Measurements from ENCODE around the gene SH2B3.

The SH2B3 gene

DNA sequence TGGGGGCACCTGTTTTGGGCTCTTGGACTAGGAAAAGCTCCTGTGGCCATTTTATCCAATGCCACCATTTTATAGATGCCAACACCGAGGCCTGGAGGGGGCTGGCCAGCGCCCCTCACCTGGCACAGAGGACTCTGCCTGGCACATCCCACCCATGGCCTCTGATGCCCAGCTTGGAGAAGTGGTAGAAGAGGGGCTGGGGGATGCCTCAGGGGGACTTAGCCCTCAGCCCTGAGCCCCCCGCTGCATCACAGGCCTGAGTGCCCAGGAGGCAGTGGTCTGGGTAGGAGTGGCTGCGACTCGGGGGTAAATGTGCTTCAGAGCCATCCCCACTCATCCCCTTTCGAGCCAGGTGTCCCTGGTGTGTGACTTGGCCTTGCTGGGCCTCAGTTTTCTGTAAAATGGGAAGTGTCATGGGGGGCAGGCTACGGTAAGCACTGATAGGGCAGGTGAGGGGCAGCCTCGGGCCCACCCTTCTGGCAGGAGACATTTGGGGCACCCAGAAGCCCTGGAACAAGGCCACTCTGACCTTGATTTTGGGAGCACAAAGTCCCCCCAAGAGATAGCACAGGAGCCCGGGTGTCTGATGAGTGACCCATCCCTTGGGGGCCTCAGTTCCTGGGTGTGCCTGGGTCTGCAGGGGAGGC lies 22.5 kb downstream of the SH2B3 start:
- DNase-seq (ENCODE audit: low spot score), result no peak

DNA sequence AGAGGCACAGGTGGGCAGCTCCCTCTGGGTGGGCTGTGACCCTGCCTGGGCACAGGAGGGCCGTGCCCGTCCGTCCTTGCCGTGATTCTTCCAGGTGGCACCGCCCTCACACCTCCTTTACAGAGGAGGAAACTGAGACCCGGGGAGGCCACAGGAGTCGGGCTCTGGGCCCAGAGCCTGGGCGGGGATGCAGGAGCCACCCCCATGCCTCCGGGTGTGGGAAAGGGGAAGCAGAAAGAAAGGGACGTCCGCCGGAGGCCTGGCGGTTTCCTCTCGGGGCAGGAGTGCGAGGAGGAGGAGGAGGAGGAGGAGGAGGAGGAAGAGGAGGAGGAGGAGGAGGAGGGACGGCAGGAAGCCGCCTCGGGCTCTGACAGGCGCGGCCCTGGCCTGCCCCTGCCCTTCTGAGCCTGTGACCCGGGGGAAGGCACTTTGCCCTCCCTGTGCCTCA lies 23.0 kb downstream of the SH2B3 start:
- peak; percentile 22 for DNase-seq (ENCODE audit: low spot score)

DNA sequence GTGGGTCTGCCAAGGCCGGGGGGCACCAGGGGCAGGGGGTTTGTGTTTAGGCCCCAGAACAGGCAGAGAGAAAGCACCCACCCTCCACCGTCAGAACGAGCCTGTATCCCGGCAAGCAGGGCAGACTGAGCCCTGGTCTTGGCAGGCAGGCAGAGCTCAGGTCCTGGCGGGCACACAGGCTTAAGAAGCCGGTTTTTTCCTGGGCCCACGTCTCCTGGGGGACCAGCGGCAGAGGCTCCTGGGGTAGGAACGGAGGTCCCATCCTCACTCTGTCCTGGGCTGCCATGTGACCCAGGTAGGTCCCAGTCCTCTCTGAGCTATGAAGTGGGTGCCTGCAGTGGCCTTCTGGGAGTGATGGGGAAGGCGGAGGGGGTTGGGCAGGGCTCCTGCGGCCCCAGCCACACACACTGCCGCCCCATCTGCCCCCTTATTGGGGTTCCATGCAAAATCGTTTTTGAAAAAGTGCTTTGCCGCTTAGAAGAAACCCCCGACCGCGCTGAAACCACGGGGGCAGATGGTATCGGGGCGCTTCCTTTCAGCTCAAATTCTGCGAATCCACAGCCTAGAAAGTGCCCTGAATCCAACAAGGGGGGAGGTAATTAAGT lies 24.2 kb downstream of the SH2B3 start:
- no peak for DNase-seq (ENCODE audit: low spot score)

DNA sequence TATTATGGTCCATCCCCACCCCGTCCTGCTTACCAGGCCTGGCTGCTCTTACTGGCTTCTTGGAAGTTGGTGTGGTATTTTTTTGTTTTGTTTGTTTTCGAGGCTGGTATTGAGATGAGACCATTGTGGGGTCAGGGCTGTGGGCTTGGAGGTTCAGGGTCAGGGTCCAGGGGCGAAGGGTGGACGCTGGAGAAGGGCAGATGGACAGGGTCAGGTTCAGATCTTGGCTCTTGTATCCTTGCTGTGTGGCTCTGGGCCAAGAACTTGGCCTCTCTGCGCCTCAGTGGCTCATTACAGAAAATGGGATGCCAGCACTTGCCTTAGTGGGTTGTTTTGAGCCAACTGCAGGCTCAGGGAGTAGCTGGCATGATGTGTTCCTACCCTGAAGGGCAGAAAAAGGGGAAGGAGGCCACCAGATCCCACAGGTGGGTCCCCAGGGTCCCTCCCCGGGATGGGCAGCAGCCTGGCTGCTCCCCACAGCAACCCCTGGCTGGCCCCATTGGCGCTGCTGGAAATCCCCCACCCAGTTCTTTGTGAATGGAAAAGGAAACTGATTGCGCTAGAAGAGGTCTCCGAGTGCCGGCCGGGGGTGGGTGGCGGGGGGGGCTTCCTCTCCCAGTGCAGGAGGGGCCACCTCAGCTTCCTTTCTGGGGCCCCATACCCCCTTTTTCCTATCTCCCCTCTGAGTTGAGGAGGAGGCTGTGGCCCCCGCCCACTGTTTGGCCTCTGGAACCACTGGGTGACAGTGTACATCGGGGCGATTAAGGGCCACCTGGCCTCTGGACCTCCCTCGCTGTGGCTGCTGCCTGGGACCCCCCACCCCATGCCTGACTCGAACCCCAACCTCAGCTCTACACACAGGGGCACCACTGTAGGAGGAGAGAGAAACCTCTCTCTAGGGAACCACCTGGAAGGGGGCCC lies 25.0 kb downstream of the SH2B3 start:
- DNase-seq (ENCODE audit: low spot score), result no peak

DNA sequence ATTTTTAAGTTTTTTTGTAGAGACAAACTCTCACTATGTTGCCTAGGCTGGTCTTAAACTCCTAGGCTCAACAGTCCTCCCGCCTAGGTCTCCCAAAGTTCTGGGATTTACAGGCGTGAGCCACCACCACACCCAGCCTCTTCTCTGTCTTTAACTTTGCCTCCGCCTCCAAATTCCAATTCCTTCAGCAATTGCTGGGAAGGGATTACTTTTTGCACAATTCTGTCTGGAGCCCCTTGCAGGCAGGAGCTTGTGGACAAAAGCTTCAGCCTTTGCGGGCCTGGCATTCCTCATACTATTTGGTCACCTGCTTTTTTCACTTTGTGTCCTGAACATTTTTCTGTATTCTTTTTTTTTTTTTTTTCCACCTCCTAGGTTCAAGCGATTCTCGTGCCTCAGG lies 26.0 kb downstream of the SH2B3 start:
- no peak for DNase-seq (ENCODE audit: low spot score)

DNA sequence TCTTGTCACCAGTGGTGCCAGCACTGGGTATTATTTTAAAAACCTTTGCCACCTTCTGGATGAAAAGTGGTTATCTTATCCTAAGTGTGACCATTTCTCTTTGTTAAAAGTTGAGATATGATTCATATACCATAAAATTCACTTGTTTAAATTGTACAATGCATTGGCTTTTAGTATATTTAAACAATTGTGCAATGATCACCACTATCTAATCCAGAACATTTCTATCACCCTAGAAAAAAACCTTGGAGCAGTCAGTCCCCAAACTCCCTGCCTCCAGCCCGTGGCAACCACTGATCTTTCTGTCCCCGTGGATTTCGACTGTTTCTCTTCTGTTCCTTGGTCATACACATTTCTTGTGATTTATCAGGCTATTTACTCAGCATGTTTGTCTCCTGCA lies 28.3 kb downstream of the SH2B3 start:
- no peak for DNase-seq (ENCODE audit: low spot score)

DNA sequence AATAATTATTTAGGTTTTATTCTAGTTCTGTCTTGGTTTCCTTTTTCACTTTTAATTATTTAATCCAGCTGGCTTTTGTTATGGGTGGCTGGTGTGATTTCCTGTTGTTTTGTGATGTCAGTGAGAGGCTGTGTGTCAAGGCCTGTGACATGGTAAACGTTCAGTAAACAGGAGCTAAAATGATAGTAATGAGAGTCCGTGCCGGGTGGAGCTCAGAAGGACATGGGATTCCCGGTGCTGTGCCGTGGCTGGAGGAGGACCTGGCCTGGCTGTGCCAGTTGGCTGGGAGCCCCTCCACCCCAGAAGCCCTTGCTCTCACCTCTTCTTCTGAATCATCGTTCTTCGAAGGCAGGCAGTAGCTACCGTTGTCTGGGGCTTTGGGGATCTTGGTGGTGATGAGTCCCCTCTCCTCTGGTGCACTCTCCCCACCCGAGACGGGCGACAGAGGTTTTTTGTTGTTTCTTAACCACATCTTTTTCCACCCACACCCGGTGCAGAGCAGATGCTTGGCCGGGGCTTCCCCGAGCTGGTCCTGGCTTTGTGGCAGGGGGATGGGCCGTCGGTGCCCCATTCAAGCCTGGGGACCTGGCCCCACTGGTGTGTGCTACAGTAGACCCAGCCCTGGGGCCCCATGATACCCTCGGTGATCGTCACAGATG lies 29.1 kb downstream of the SH2B3 start:
- DNase-seq (ENCODE audit: low spot score), result no peak

DNA sequence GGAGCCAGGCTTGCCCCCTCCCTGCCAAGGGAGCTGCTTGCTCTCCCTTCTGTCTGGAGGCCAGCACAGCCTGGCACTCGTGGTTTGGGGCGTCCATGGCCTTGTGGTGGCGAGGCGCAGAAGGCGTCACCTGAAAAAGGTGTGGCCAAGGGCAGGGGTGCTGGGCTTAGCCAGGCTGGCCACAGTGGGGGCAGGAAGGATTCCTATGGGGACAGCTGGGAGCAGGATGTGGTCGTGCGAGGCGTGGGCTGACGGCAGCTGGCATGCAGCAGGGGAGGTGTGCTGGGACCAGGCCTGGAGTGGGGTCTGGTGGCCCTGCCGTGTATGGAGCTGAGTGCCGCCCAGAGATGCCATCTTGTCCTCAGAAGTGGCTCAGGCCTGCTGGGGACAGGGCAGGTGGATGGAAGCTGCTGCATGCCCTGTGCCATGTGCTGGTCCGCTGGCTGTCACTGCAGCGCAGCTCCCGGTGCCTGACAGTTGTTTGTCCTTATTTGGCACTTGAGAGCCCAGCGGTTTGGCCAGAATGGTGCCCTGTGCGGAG lies 30.0 kb downstream of the SH2B3 start:
- no peak for DNase-seq (ENCODE audit: low spot score)

DNA sequence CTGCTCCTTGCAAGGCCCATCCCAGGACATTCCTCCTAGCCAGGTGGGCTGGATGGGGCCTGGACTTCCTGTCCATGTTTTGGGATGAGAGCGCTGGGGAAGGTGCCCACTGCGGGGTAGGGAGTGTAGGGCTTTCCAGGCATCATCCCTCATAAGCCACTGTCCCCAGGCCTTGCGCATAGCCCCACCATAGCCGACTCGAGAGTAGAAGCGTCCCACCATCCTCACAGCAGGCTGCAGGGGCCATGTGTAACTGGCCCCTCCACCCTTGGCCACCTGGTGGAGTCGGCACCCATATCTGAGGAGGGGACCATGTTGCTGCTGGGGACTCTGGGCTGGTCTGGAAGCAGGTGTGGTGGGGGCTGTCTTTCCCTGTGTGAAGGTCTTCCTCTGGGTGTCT lies 30.5 kb downstream of the SH2B3 start:
- no peak for DNase-seq (ENCODE audit: low spot score)

DNA sequence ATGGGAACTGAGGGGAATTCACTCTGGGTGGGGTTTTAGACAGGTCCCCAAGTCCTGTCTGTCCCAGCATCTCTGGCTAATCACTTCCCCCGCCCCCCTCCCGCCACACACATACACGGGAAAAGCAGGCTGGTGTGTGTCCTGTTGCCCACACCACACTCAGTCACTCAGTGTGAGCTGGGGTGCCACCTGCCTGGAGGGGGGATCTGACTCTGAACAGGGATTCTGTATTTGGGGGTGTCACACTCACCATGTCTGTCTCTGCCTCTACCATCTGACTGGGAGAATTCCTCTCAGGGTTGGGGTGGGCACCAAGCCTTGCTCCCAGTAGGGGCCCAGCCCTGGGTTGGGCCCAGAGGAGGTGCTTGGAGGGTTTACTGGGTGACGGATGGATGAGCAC lies 31.1 kb downstream of the SH2B3 start:
- DNase-seq (ENCODE audit: low spot score), result no peak

DNA sequence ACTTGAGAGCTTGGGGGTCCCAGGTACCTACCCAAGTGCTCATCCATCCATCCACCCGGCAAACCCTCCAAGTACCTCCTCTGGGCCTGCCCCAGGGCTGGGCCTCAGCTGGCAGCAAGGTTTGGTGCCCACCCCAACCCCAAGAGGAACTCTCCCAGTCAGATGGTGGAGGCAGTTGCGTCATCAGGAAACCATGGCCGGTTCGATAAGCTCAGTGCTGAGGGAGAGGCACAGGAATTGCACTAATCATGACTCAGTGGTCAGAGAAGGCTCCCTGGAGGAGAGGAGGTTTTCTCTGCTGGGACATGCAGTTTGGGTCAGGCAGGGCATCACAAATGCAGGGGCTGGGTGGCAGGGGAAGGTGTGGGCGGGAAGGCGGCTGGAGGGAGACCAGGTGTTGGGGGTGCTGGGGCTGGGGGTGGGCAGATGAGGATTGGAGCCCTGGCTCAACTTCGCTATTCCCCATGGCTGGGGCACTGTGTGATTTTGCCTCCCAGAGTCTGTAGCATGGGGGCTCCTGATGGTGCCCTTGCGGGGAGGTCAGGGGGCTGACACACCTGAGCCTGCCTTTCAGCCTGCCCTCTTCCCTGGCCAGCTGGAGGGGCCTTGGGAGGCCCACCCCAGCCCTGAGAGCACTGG lies 32.2 kb downstream of the SH2B3 start:
- no peak for DNase-seq (ENCODE audit: low spot score)

DNA sequence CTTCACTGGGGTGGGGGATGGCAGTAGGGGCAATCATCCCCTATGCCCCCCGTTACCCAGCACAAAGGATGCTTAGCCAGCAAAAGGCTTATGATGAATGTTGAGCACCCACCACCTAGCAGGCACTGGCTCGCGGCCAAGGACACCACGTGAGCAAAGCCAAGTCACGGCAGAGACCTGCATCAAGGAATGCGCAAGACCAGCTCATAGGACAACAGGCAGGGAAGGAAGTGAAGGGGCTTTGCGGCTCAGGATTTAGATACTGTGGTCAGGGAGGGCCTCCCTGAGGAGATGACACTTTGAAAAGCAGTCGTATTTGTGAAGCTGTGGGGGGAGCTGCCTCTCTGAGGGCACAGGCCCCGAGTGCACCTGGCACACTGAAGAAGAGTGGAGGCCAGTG lies 32.8 kb downstream of the SH2B3 start:
- DNase-seq (ENCODE audit: low spot score), result no peak

DNA sequence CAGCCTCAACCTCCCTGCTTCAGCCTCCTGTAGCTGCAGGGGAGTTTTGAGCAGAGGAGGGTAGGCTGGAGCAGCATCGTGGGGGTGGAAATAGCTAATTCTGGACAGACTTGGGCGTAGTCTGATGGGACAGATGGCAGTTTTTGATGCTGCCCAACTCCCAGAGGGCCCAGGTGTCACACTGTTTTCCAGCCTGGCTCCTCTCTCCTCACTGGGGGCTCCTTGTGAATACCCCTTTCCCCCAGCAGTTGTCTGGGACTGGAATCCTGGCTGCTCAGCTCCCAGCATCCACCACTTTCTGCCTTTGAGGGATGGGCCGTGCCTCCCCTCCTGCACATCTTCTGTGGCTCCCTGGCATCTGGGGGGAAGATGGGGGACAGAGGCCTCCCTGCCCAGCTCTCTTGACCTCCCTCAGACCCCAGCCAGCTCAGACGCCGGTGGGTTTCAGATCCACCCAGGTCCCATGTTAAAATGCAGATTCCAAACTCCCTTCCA lies 34.0 kb downstream of the SH2B3 start:
- DNase-seq (ENCODE audit: low spot score), result no peak

DNA sequence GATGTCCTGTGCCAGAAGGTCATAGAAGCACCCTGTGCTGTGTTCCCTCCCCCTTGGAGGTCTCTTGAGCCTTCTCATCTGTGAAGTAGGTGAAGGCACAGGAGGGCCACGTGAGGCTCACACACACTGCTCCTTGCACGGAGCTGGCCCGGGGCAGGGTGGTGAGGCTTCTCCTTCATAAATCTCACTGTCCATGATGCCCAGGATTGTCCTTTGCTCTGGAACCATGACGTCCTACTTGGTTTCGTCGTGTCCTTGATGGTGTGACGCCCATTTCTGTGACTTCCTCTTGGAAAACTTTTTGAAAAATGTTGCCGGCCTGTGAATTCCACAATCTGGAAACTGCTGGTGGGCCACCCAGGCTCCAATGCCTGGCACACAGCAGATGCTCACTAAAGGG lies 34.4 kb downstream of the SH2B3 start:
- no peak for DNase-seq (ENCODE audit: low spot score)

DNA sequence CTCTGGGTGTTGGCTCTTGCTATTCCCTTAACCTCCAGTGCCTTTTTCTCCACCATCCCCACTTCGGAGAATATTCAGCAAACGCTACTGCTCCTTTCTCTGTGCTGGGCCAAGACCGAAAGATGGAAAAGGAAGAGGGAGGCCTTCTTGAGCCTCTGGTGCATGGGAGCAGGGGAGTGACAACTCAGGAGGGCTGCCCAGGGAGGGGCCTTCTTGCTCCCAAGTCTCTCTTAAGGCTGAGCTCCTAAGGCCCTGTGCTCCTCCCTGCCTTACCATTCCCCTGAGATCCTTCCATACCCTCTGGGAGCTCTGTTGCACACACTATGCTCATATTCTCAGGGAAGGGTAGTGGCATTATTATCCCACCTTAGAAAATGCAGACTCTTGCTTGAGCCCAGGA lies 34.9 kb downstream of the SH2B3 start:
- DNase-seq (ENCODE audit: low spot score), result no peak

DNA sequence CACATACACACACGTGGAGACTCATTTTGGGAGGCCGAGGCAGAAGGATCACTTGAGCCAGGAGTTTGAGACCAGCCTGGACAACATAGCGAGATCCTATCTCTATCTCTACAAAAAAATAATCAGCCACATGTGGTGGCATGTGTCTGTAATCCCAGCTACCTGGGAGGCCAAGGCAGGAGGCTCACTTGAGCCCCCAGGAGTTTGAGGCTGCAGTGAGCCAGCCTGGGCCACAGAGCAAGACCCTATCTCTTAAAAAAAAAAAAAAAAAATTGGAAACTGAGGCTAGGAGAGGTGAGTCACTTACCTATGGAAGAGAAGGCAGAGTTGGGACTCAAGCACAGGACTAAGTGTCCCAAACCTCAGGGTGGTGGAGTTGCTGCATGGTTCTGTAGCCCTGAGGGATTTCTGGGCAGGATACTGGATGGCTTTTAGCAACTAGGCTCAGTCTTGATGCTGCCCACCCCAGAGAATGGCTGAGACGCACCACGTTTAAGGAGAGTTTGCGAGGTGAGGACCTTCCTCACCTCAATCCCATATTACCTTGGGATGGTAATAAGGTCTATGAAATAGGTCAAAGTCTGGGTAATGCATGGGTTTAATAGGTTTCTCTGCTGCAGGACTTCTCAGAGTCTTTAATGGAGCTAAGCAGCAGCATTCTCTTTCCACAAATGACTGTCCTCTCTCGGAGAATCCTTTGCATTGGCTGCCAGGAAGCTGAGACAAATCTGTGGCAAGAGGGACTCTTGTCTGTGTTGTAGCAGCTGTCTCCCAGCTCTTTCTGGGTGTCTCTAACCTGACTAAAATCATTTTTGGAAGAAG lies 35.6 kb downstream of the SH2B3 start:
- DNase-seq (ENCODE audit: low spot score), result no peak

DNA sequence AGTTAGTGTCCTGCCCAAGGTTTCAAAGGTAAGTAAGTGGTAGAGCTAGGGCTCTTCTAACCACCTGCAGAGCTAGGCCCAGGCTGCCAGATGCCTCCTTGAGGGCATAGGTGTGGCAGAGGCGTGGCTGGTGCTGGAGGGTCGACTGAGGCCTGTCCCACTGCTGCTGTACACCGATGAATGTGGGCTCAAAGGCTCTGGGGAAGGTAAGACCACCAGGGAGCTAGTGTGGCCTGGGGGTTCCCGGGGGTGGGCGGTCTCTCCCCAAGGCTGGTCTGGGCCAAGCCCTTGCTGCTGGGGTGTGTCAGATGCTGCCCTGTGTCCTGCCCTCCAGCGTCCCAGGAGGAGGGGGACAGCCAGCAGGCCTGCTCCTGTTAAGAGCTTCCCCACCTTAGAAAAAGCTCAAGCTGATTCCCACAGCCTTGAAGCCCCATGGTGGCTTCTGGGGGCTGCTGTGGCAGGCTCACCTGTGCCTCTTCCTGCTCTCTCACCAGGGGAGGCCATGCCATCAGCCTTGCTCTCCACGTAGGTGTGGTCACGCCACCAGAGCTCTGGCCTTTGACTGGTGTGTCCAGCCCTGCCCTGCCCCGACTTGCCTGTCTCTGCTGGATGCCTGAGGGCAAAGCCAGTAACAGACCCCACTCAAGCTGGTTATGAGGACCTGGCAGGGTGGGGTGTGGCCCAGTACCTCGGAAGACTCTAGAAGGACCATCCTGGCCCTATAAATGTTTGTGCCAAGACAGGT lies 36.8 kb downstream of the SH2B3 start:
- peak; percentile 30 for DNase-seq (ENCODE audit: low spot score)

DNA sequence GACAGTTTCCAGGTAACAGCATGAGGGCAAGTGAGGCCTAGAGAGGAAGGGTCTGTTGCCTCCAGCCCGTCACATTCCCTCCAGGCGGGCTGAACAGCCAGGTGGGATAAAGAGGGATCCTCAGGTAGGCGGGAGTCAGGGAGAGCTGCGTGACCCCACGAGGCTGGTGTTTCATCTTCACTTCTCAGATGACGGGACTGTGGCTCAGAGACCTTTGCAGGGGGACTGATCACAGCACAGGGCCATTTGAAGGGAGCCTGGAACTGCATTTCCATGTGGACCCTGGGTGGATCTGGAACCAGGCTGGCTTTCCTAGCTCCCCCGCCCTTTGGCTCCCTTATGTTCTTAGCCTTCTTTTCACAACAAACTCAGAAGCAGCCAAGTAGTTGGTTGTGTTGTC lies 37.4 kb downstream of the SH2B3 start:
- no peak for DNase-seq (ENCODE audit: low spot score)

DNA sequence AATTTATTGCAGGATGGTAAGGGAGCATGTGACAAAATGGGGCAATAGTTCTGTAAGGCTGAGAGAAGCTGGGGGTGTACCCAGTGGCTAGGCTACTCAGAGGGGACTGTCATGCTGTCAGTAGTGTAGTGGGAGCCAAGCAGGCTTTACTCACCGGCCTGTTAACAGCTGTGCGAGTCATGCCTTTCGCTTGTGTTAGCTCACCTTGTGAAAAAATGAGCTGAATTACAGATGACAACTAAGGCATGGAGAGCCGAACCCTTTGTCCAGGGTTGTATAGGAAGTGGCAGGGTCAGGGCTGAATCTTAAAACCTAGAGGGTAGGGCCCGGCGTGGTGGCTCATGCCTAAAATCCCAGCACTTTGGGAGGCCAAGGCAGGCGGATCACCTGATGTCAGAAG lies 37.9 kb downstream of the SH2B3 start:
- peak; percentile 35 for DNase-seq (ENCODE audit: low spot score)

DNA sequence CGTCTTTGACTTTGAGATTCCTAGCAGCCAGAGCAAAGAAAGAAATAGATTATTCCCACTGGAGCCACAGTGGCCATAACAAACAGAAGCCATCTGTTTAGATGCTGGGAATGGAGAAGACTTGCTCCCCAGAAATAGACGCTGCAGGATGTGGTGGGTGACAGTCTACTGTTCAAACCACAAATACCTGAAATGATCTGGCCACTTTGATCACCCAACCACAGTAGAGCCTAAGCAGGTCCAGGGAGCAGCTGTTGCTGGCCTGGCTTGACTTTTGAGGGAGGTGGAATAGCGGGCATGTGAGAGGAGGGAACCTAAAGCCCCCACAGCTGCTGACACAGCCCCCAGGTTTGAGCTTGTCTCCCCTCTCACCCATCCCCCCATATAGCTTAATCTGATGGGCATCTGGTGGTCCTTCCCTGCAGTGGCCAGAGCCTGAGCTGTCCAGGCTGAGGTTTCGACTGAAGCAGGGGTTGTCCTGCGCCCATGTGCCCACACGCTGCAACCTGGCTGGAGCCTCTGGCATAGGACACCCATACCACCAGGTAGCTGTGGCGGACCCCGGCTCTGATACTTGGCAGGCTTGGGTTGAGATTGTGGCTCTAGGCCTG lies 38.7 kb downstream of the SH2B3 start:
- DNase-seq (ENCODE audit: low spot score), result no peak

All from LoVo (cell line).